ENCODE measurements around the gene SPRED3.

SPRED3 gene

GRCh38 chr19:38441657-38442348 is 53.3 kb downstream of the SPRED3 start:
- TF ChIP-seq CTCF (IDR thresholded peaks at IDR 0.05; ENCODE audit: low read depth, low read length, missing control alignments) = peak; percentile 38
- no peak overlapping the region for H3K4me3 ChIP-seq (ENCODE audit: low read depth, low read length)
- DNase-seq (ENCODE audit: low read depth) = no peak

DNA sequence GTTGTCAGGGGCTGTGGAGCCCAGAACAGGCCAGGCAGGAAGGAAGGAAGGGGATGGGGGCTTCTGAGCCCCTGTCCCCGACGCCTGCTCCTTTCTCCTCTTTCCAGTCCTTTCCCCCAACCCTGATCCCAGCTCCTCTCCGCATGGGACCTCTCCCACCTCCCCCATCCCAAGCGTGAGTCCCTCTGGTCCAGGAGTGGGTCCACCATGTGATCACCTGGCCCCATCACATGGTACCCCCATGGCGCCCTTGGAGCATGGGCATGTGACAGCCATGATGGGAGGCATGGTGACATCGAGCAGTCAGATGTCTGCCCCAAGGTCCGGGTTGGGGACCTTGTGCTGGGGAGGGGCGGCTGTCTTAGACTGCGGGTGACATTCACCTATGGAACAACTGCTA is 54.2 kb downstream of the SPRED3 start:
- no peak for DNase-seq (ENCODE audit: low read depth)
- TF ChIP-seq CTCF (IDR thresholded peaks at IDR 0.05; ENCODE audit: low read depth, low read length, missing control alignments) = no peak
- no peak overlapping the region for H3K4me3 ChIP-seq (ENCODE audit: low read depth, low read length)

DNA sequence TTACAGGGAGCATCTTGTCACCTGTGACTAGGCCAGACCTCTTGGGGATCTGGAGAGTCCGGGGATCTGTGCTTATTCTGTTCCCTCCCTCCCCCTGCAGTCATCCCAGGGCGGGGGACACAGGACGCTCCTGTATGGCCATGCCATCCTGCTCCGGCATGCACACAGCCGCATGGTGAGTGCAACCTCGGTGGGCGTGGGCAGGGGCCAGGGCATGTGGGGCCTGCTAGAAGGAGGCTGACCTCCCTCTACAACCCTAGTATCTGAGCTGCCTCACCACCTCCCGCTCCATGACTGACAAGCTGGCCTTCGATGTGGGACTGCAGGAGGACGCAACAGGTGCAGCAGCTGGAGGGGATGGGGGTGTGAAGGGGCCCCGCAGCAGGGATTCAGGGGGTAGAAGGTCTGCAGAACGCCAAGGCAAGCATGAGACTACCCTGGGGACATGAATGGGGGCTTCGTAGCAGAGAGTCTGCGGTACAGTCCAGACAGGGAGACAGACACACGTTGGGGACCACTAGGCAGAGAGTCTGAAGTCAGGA is 55.0 kb downstream of the SPRED3 start:
- no peak for TF ChIP-seq CTCF (IDR thresholded peaks at IDR 0.05; ENCODE audit: low read depth, low read length, missing control alignments)
- DNase-seq (ENCODE audit: low read depth) = no peak
- H3K4me3 ChIP-seq (ENCODE audit: low read depth, low read length) = no peak overlapping the region

GRCh38 chr19:38444026-38444425 is 55.5 kb downstream of the SPRED3 start:
- TF ChIP-seq CTCF (IDR thresholded peaks at IDR 0.05; ENCODE audit: low read depth, low read length, missing control alignments) = no peak
- H3K4me3 ChIP-seq (ENCODE audit: low read depth, low read length) = no peak overlapping the region

DNA sequence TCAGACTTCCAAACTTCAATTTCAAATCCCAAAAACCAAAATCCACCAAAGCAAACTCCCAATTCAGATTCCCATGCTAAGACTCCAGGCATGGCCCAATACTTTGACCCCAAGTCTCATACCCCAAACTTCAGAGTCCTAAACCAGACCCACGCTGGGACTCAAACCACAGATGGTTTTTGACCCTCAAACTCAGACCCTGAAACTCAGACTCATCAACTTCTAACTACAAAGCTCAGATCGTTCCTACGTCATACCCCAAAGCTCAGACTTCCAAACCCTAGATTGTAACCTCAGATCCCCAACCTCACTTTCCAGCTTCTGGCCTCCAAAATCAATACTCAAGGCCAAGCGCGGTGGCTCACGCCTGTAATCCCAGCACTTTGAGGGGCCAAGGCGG is 56.9 kb downstream of the SPRED3 start:
- no peak for DNase-seq (ENCODE audit: low read depth)
- H3K4me3 ChIP-seq (ENCODE audit: low read depth, low read length) = no peak overlapping the region
- TF ChIP-seq CTCF (IDR thresholded peaks at IDR 0.05; ENCODE audit: low read depth, low read length, missing control alignments) = no peak

More at GRCh38 chr19:38444026-38444425, 55.5 kb downstream of the SPRED3 start:
- no peak for DNase-seq (ENCODE audit: low read depth)

GRCh38 chr19:38448225-38448624 is 59.7 kb downstream of the SPRED3 start:
- no peak for DNase-seq (ENCODE audit: low read depth)
- no peak overlapping the region for H3K4me3 ChIP-seq (ENCODE audit: low read depth, low read length)
- TF ChIP-seq CTCF (IDR thresholded peaks at IDR 0.05; ENCODE audit: low read depth, low read length, missing control alignments) = no peak

All from GM12864 (cell line).